T-helper 1 cell treated with Interleukin-12 subunit alpha and Interleukin-12 subunit beta and Interleukin-4 antibody, amounts not matched to agents 30 ng/mL and 1 ng/mL, for 36 hours (primary cell): ENCODE results near the gene LY6G5C. TPM values are rescaled to one million over a fixed set of nuclear protein-coding genes. Genes with fewer than 3 reads are reported as not detected.

Experiments used
- intact Hi-C: fragments of 100-400 bp; cut with micrococcal nuclease; formaldehyde crosslinking; loops from one replicate; pipeline ENCODE4 v1.15.1; 2024
- total RNA-seq: library from RNA; stranded (reverse); gene quantifications from 2 replicates; pipeline ENCODE4 v1.2.3, GENCODE V29; 2022

LY6G5C gene
- total RNA-seq, 1 donor from 2014 or later: 6.3 TPM

- intact Hi-C loops: no loop called here
Measured at GRCh38 chr6:31645325-31645724, 35.5 kb downstream of the LY6G5C start.

GRCh38 chr6:31643818-31644454 is 36.9 kb downstream of the LY6G5C start:
- intact Hi-C loops: no loop called here

- intact Hi-C loops: no loop called here
Measured at GRCh38 chr6:31642798-31643570, 37.9 kb downstream of the LY6G5C start.

GRCh38 chr6:31641370-31641769 is 39.5 kb downstream of the LY6G5C start:
- intact Hi-C loops: no loop called here

DNA sequence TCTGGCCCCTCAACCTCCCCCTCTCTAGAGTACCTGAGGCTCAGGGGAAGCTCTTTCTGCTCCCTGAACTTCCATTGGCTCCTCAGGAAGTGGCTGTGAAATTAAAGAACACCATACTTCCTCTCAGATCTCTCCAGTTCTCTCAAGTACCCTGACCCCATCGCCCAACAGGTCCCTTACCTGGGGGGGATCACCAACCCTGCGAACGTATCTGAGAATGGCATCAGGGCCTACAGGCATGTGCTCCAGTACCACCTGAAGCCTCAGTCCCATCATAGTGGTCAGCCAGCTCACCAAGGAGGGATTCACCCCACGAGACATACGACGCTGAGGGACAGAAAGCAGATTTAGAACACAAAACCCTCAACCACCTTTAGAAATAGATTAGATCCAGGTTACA is 40.3 kb downstream of the LY6G5C start:
- intact Hi-C loops: no loop called here

- intact Hi-C loops: no loop called here
Measured at GRCh38 chr6:31639449-31639861, 41.4 kb downstream of the LY6G5C start.

DNA sequence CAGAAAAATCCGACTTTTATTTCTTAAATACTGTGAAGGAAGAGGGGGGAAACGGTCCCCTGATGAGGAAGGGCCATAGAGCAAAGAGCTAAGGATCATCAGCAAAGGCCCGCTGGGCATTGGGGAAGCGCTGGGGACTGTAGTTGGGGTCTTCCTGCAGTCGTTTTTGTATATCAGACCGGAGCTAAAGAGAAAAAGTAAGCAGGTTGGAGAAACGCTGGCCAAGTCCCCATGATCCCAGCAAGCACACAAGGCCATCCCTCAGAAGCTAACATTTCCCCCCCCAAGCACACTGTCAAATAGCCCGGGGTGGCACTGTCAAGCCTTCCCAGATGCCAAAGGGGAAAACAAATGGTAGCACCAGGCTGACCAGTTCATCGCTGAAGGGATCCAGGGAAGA is 41.8 kb downstream of the LY6G5C start:
- intact Hi-C loops: no loop called here

- intact Hi-C loops: no loop called here
Measured at GRCh38 chr6:31636698-31637596, 43.9 kb downstream of the LY6G5C start.

GRCh38 chr6:31634969-31635575 is 45.8 kb downstream of the LY6G5C start:
- intact Hi-C loops: no loop called here

- intact Hi-C loops: no loop called here
Measured at GRCh38 chr6:31634131-31634530, 46.7 kb downstream of the LY6G5C start.

GRCh38 chr6:31633447-31633846 is 47.4 kb downstream of the LY6G5C start:
- intact Hi-C loops: no loop called here

DNA sequence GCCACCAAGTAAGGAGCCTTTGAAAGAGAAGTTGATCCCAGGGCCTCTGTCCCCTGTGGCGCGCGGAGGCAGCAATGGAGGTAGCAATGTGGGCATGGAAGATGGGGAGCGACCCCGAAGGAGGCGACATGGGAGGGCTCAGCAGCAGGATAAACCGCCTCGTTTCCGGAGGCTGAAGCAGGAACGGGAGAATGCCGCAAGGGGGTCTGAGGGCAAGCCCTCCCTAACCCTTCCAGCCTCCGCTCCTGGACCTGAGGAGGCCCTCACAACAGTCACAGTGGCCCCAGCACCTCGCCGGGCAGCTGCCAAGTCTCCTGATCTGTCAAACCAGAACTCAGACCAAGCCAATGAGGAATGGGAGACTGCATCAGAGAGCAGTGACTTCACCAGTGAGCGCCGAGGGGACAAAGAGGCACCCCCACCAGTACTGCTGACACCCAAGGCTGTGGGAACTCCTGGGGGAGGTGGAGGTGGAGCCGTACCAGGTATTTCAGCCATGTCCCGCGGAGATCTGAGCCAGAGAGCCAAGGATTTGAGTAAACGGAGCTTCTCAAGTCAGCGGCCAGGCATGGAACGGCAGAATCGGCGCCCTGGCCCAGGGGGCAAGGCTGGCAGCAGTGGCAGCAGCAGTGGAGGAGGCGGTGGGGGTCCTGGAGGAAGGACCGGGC is 48.5 kb downstream of the LY6G5C start:
- intact Hi-C loops: no loop called here

DNA sequence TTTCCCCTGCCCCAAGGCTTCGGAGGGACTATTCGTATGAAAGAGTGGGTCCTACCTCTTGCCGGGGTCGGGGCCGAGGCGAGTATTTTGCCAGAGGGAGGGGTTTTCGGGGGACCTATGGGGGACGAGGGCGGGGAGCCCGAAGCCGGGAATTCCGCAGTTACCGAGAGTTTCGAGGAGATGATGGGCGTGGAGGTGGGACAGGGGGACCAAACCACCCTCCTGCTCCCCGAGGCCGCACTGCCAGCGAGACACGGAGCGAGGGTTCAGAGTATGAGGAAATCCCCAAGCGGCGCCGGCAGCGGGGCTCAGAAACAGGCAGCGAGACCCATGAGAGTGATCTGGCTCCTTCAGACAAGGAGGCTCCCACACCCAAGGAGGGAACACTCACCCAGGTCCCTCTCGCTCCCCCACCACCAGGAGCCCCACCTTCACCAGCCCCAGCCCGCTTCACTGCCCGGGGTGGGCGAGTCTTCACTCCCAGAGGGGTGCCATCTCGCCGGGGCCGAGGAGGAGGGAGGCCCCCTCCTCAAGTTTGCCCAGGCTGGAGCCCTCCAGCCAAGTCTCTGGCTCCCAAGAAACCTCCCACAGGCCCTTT is 49.1 kb downstream of the LY6G5C start:
- intact Hi-C loops: no loop called here

DNA sequence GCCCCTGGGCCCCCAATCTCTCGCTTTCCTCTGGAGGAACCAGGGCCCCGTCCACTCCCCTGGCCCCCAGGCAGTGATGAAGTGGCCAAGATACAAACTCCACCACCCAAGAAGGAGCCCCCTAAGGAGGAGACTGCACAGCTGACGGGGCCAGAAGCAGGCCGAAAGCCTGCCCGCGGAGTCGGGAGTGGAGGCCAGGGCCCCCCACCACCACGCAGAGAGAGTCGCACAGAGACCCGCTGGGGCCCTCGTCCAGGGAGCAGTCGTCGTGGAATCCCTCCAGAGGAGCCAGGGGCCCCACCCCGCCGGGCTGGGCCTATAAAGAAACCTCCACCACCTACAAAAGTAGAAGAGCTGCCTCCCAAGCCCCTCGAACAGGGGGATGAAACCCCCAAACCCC is 49.7 kb downstream of the LY6G5C start:
- intact Hi-C loops: no loop called here

- intact Hi-C loops: no loop called here
Measured at GRCh38 chr6:31630177-31630934, 50.5 kb downstream of the LY6G5C start.

GRCh38 chr6:31629014-31629413 is 51.9 kb downstream of the LY6G5C start:
- intact Hi-C loops: no loop called here

DNA sequence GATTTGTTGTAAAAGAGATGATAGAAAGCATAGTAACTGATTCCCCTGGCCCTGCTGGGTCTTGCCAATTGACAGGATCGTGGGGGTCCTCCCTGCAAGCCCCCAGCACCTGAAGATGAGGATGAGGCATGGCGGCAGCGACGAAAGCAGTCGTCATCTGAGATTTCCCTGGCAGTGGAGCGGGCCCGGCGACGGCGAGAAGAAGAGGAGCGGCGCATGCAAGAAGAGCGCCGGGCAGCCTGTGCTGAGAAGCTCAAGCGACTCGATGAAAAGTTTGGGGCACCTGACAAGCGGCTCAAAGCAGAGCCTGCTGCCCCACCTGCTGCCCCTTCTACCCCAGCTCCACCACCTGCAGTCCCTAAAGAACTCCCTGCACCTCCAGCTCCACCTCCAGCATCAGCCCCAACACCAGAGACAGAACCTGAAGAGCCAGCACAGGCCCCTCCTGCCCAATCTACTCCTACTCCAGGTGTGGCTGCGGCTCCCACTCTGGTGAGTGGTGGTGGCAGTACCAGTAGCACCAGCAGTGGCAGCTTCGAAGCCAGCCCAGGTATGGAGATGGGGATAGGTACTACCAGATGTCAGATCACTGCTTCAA is 53.1 kb downstream of the LY6G5C start:
- intact Hi-C loops: no loop called here

- intact Hi-C loops: no loop called here
Measured at GRCh38 chr6:31626952-31627351, 53.9 kb downstream of the LY6G5C start.
